ENCODE results near the gene NCOA3. TPM values are rescaled to one million over a fixed set of nuclear protein-coding genes. Genes with fewer than 3 reads are reported as not detected.

The NCOA3 gene
- total RNA-seq, 2 experiments from 2014 or later = 59.9 to 65.4 TPM

GRCh38 chr20:47566269-47566668 lies 64.6 kb downstream of the NCOA3 start:
- H3K9me3 ChIP-seq (ENCODE audit: control insufficient read depth in 1 of 2, insufficient read depth in 1 of 2, low read length in 2 of 2) = peaks cover 0 to 8% of the 10 kb centered on the region in 2 experiments
- Mint-ChIP-seq H3K4me1 (ENCODE audit: low read depth) (peaks cover 50% of the 10 kb centered on the region), H3K9me3 (no peaks in the 10 kb centered on the region), H3K27ac (peak overlapping the region; percentile 42), H3K27me3 (no peaks in the 10 kb centered on the region), H3K36me3 (ENCODE audit: low read depth) (peaks cover 34% of the 10 kb centered on the region), H3K4me3 (no peak overlapping the region)
- ATAC-seq (ENCODE audit: poor library complexity) (no peak), DNase-seq (no peak)
- intact Hi-C loops (cut with DNase I, micrococcal nuclease) = no loop called here
- no peak for TF ChIP-seq CTCF (IDR thresholded peaks at IDR 0.05)
- H3K36me3 ChIP-seq (ENCODE audit: insufficient read depth, low read length) = peaks cover 6% of the 10 kb centered on the region
- no peaks in the 10 kb centered on the region for H3K27me3 ChIP-seq (ENCODE audit: control insufficient read depth in 1 of 2, insufficient read depth in 2 of 2, low read length in 2 of 2)
- ChIA-PET POLR2A (interaction anchor here (0.6 to 0.7 kb wide), 2 partner anchors 65 to 1147 kb away, joined by 3 read pairs; partner anchors contain the start of gene NCOA3), CTCF (interaction anchor here (1.0 to 1.1 kb wide), 2 partner anchors 11 to 18 kb away, joined by 3 to 4 read pairs; no protein-coding TSS in a partner anchor)
- H3K27ac ChIP-seq (ENCODE audit: low read depth in 1 of 2, low read length in 2 of 2) = no peak overlapping the region
- peaks cover 30% of the 10 kb centered on the region for H3K4me1 ChIP-seq (ENCODE audit: insufficient read depth, low read length)
- no peak overlapping the region for H3K4me3 ChIP-seq (ENCODE audit: low read length)

GRCh38 chr20:47568019-47568418 lies 66.3 kb downstream of the NCOA3 start:
- no peak overlapping the region for H3K4me3 ChIP-seq (ENCODE audit: low read length)
- Mint-ChIP-seq H3K27me3 (no peaks in the 10 kb centered on the region), H3K27ac (peak overlapping the region; percentile 66), H3K36me3 (ENCODE audit: low read depth) (peaks cover 51% of the 10 kb centered on the region), H3K9me3 (no peaks in the 10 kb centered on the region), H3K4me1 (ENCODE audit: low read depth) (peaks cover 49% of the 10 kb centered on the region), H3K4me3 (no peak overlapping the region)
- CTCF ChIA-PET = interaction anchor here (0.6 to 1.5 kb wide), 2 partner anchors 9 to 11 kb away, joined by 3 to 4 read pairs; no protein-coding TSS in a partner anchor
- peaks cover 34% of the 10 kb centered on the region for H3K4me1 ChIP-seq (ENCODE audit: insufficient read depth, low read length)
- POLR2A ChIA-PET = interaction anchor here (0.7 to 1.8 kb wide), 2 partner anchors 66 to 273 kb away, joined by 3 to 4 read pairs; partner anchors contain the start of gene NCOA3
- H3K27me3 ChIP-seq (ENCODE audit: control insufficient read depth in 1 of 2, insufficient read depth in 2 of 2, low read length in 2 of 2) = no peaks in the 10 kb centered on the region
- peaks cover 6% of the 10 kb centered on the region for H3K36me3 ChIP-seq (ENCODE audit: insufficient read depth, low read length)
- no peak for TF ChIP-seq CTCF (IDR thresholded peaks at IDR 0.05)
- ATAC-seq (ENCODE audit: poor library complexity) (no peak), DNase-seq (no peak)
- H3K9me3 ChIP-seq (ENCODE audit: control insufficient read depth in 1 of 2, insufficient read depth in 1 of 2, low read length in 2 of 2) = peaks cover 0 to 14% of the 10 kb centered on the region in 2 experiments
- no peak overlapping the region for H3K27ac ChIP-seq (ENCODE audit: low read depth in 1 of 2, low read length in 2 of 2)
- intact Hi-C loops (cut with DNase I, micrococcal nuclease) = no loop called here

- peaks cover 34% of the 10 kb centered on the region for H3K4me1 ChIP-seq (ENCODE audit: insufficient read depth, low read length)
- POLR2A ChIA-PET = interaction anchor here (0.7 to 1.8 kb wide), 2 partner anchors 67 to 274 kb away, joined by 3 to 4 read pairs; partner anchors contain the start of gene NCOA3
- no peak overlapping the region for H3K4me3 Mint-ChIP-seq
- DNase-seq (no peak), ATAC-seq (ENCODE audit: poor library complexity) (no peak)
- TF ChIP-seq CTCF (IDR thresholded peaks at IDR 0.05) = no peak
- no peaks in the 10 kb centered on the region for H3K27me3 Mint-ChIP-seq
- H3K9me3 ChIP-seq (ENCODE audit: control insufficient read depth in 1 of 2, insufficient read depth in 1 of 2, low read length in 2 of 2) = peaks cover 0 to 14% of the 10 kb centered on the region in 2 experiments
- no peak overlapping the region for H3K4me3 ChIP-seq (ENCODE audit: low read length)
- intact Hi-C loops (cut with DNase I, micrococcal nuclease) = no loop called here
- H3K27ac Mint-ChIP-seq = peak overlapping the region; percentile 66
- no peaks in the 10 kb centered on the region for H3K9me3 Mint-ChIP-seq
- peaks cover 6% of the 10 kb centered on the region for H3K36me3 ChIP-seq (ENCODE audit: insufficient read depth, low read length)
- peaks cover 51% of the 10 kb centered on the region for H3K4me1 Mint-ChIP-seq (ENCODE audit: low read depth)
- H3K27me3 ChIP-seq (ENCODE audit: control insufficient read depth in 1 of 2, insufficient read depth in 2 of 2, low read length in 2 of 2) = no peaks in the 10 kb centered on the region
- no peak overlapping the region for H3K27ac ChIP-seq (ENCODE audit: low read depth in 1 of 2, low read length in 2 of 2)
- H3K36me3 Mint-ChIP-seq (ENCODE audit: low read depth) = peaks cover 51% of the 10 kb centered on the region
- CTCF ChIA-PET = interaction anchor here (0.6 to 1.5 kb wide), 2 partner anchors 10 kb away, joined by 3 to 4 read pairs; no protein-coding TSS in a partner anchor
Measured at GRCh38 chr20:47568837-47569410, 67.2 kb downstream of the NCOA3 start.

All from CD4-positive, alpha-beta T cell (primary cell).